Ectodermal cell (in vitro differentiated cells): ENCODE measurements around the gene BCAR3.

Experiments used
- H3K27ac ChIP-seq: 2 replicates; pipeline ENCODE4 v1.7.0; 2013; ENCODE audit warnings: mild to moderate bottlenecking, low read depth, low read length; ENCODE audit not compliant: insufficient read depth, poor library complexity, severe bottlenecking
- H3K27me3 ChIP-seq: 2 replicates; pipeline ENCODE4 v1.7.0; 2013; ENCODE audit warnings: mild to moderate bottlenecking, low read length; ENCODE audit not compliant: insufficient read depth, control insufficient read depth, poor library complexity, severe bottlenecking
- H3K36me3 ChIP-seq: one replicate; pipeline ENCODE4 v1.7.0; 2013; ENCODE audit warnings: low read length; ENCODE audit not compliant: control insufficient read depth, insufficient read depth
- H3K4me1 ChIP-seq: one replicate; pipeline ENCODE4 v1.7.0; 2013; ENCODE audit warnings: low read length; ENCODE audit not compliant: control insufficient read depth, insufficient read depth
- H3K4me3 ChIP-seq: 2 replicates; pipeline ENCODE4 v1.7.0; 2013; ENCODE audit warnings: low read depth, low read length, control low read depth; ENCODE audit not compliant: insufficient read depth
- H3K9me3 ChIP-seq: 2 replicates; pipeline ENCODE4 v1.7.0; 2013; ENCODE audit warnings: mild to moderate bottlenecking, low read length, moderate library complexity; ENCODE audit not compliant: control insufficient read depth
- WGBS, 2 experiments: methylation state at CpG; one replicate each; pipeline ENCODE4 v1.1.7; 2013; ENCODE audit warnings: missing lambda C conversion rate in 2 of 2; 5-methylcytosine and 5-hydroxymethylcytosine counted together

Gene BCAR3

GRCh38 chr1:93518516-93518915 lies 163.1 kb downstream of the BCAR3 start:
- Histone ChIP-seq H3K9me3 (no peaks in the 10 kb centered on the region), H3K36me3 (no peaks in the 10 kb centered on the region), H3K27me3 (no peaks in the 10 kb centered on the region), H3K27ac (no peak overlapping the region), H3K4me3 (no peak overlapping the region), H3K4me1 (no peaks in the 10 kb centered on the region)

GRCh38 chr1:93516164-93516563 lies 165.5 kb downstream of the BCAR3 start:
- Histone ChIP-seq H3K36me3 (no peaks in the 10 kb centered on the region), H3K4me1 (no peaks in the 10 kb centered on the region), H3K27ac (no peak overlapping the region), H3K9me3 (no peaks in the 10 kb centered on the region), H3K4me3 (no peak overlapping the region), H3K27me3 (no peaks in the 10 kb centered on the region)
- 95 to 96% methylated on average over 5 of the region's 5 CpGs for WGBS, 2 experiments
